Measurements from ENCODE around the gene LRRC75A. TPM values are rescaled to one million over a fixed set of nuclear protein-coding genes. Genes with fewer than 3 reads are reported as not detected.

Gene LRRC75A
- total RNA-seq, 1 donor from 2014 or later = 3.7 TPM

GRCh38 chr17:16486373-16487250 is 5.4 kb downstream of the LRRC75A start:
- Histone ChIP-seq H3K4me3 (ENCODE audit: low read length in 3 of 3) (peak overlapping the region; percentile 39 to 57 (median 56)), H3K27ac (ENCODE audit: low read depth, low read length) (peak overlapping the region; percentile 68), H3K36me3 (ENCODE audit: control insufficient read depth in 3 of 3, insufficient read depth in 3 of 3, low read length in 3 of 3) (no peaks in the 10 kb centered on the region), H3K27me3 (ENCODE audit: control insufficient read depth in 3 of 3, insufficient read depth in 3 of 3, low read length in 3 of 3) (peaks cover 3 to 8% (median 4%) of the 10 kb centered on the region in 3 donors), H3K4me1 (ENCODE audit: control insufficient read depth in 3 of 3, insufficient read depth in 3 of 3, low read length in 3 of 3) (peaks cover 37 to 41% (median 41%) of the 10 kb centered on the region in 3 donors), H3K9ac (ENCODE audit: low read depth in 1 of 3, low read length in 3 of 3) (peak overlapping the region in 2 of 3 donors; percentile 36 to 58), H3K9me3 (ENCODE audit: control insufficient read depth in 3 of 3, low read length in 3 of 3) (no peaks in the 10 kb centered on the region)

- Histone ChIP-seq H3K9ac (ENCODE audit: low read depth in 1 of 3, low read length in 3 of 3) (no peak overlapping the region), H3K4me1 (ENCODE audit: control insufficient read depth in 3 of 3, insufficient read depth in 3 of 3, low read length in 3 of 3) (peaks cover 32 to 36% (median 34%) of the 10 kb centered on the region in 3 donors), H3K4me3 (ENCODE audit: low read length in 3 of 3) (peak overlapping the region in 1 of 3 donors; percentile 13)
Observed at GRCh38 chr17:16484445-16485175, 7.4 kb downstream of the LRRC75A start.

GRCh38 chr17:16483021-16483645 is 8.9 kb downstream of the LRRC75A start:
- Histone ChIP-seq H3K4me3 (ENCODE audit: low read length in 3 of 3) (no peak overlapping the region), H3K27ac (ENCODE audit: low read depth, low read length) (no peak overlapping the region), H3K9me3 (ENCODE audit: control insufficient read depth in 3 of 3, low read length in 3 of 3) (no peaks in the 10 kb centered on the region), H3K9ac (ENCODE audit: low read depth in 1 of 3, low read length in 3 of 3) (no peak overlapping the region), H3K4me1 (ENCODE audit: control insufficient read depth in 3 of 3, insufficient read depth in 3 of 3, low read length in 3 of 3) (peaks cover 26 to 32% (median 28%) of the 10 kb centered on the region in 3 donors), H3K27me3 (ENCODE audit: control insufficient read depth in 3 of 3, insufficient read depth in 3 of 3, low read length in 3 of 3) (peaks cover 0 to 6% (median 0%) of the 10 kb centered on the region in 3 donors), H3K36me3 (ENCODE audit: control insufficient read depth in 3 of 3, insufficient read depth in 3 of 3, low read length in 3 of 3) (no peaks in the 10 kb centered on the region)

More at GRCh38 chr17:16484445-16485175, 7.4 kb downstream of the LRRC75A start:
- Histone ChIP-seq H3K36me3 (ENCODE audit: control insufficient read depth in 3 of 3, insufficient read depth in 3 of 3, low read length in 3 of 3) (no peaks in the 10 kb centered on the region), H3K27ac (ENCODE audit: low read depth, low read length) (no peak overlapping the region), H3K9me3 (ENCODE audit: control insufficient read depth in 3 of 3, low read length in 3 of 3) (no peaks in the 10 kb centered on the region), H3K27me3 (ENCODE audit: control insufficient read depth in 3 of 3, insufficient read depth in 3 of 3, low read length in 3 of 3) (peaks cover 0 to 6% (median 0%) of the 10 kb centered on the region in 3 donors)

- H3K27ac ChIP-seq (ENCODE audit: low read depth, low read length) = no peak overlapping the region
- H3K36me3 ChIP-seq (ENCODE audit: control insufficient read depth in 3 of 3, insufficient read depth in 3 of 3, low read length in 3 of 3) = no peaks in the 10 kb centered on the region
- peaks cover 0 to 6% (median 0%) of the 10 kb centered on the region in 3 donors for H3K27me3 ChIP-seq (ENCODE audit: control insufficient read depth in 3 of 3, insufficient read depth in 3 of 3, low read length in 3 of 3)
- H3K4me1 ChIP-seq (ENCODE audit: control insufficient read depth in 3 of 3, insufficient read depth in 3 of 3, low read length in 3 of 3) = peaks cover 19 to 31% (median 21%) of the 10 kb centered on the region in 3 donors
- H3K4me3 ChIP-seq (ENCODE audit: low read length in 3 of 3) = no peak overlapping the region
- H3K9me3 ChIP-seq (ENCODE audit: control insufficient read depth in 3 of 3, low read length in 3 of 3) = no peaks in the 10 kb centered on the region
- no peak overlapping the region for H3K9ac ChIP-seq (ENCODE audit: low read depth in 1 of 3, low read length in 3 of 3)
Observed at GRCh38 chr17:16482253-16482652, 9.7 kb downstream of the LRRC75A start.

GRCh38 chr17:16480995-16481394 is 11.0 kb downstream of the LRRC75A start:
- H3K27me3 ChIP-seq (ENCODE audit: control insufficient read depth in 3 of 3, insufficient read depth in 3 of 3, low read length in 3 of 3) = peaks cover 0 to 6% (median 0%) of the 10 kb centered on the region in 3 donors
- H3K4me3 ChIP-seq (ENCODE audit: low read length in 3 of 3) = no peak overlapping the region
- no peaks in the 10 kb centered on the region for H3K36me3 ChIP-seq (ENCODE audit: control insufficient read depth in 3 of 3, insufficient read depth in 3 of 3, low read length in 3 of 3)
- no peaks in the 10 kb centered on the region for H3K9me3 ChIP-seq (ENCODE audit: control insufficient read depth in 3 of 3, low read length in 3 of 3)
- no peak overlapping the region for H3K27ac ChIP-seq (ENCODE audit: low read depth, low read length)
- H3K9ac ChIP-seq (ENCODE audit: low read depth in 1 of 3, low read length in 3 of 3) = no peak overlapping the region
- peaks cover 10 to 19% (median 11%) of the 10 kb centered on the region in 3 donors for H3K4me1 ChIP-seq (ENCODE audit: control insufficient read depth in 3 of 3, insufficient read depth in 3 of 3, low read length in 3 of 3)

- Histone ChIP-seq H3K27me3 (ENCODE audit: control insufficient read depth in 3 of 3, insufficient read depth in 3 of 3, low read length in 3 of 3) (peaks cover 0 to 6% (median 0%) of the 10 kb centered on the region in 3 donors), H3K4me3 (ENCODE audit: low read length in 3 of 3) (no peak overlapping the region), H3K27ac (ENCODE audit: low read depth, low read length) (peak overlapping the region; percentile 47), H3K9ac (ENCODE audit: low read depth in 1 of 3, low read length in 3 of 3) (no peak overlapping the region), H3K4me1 (ENCODE audit: control insufficient read depth in 3 of 3, insufficient read depth in 3 of 3, low read length in 3 of 3) (peaks cover 5 to 11% (median 6%) of the 10 kb centered on the region in 3 donors), H3K9me3 (ENCODE audit: control insufficient read depth in 3 of 3, low read length in 3 of 3) (no peaks in the 10 kb centered on the region), H3K36me3 (ENCODE audit: control insufficient read depth in 3 of 3, insufficient read depth in 3 of 3, low read length in 3 of 3) (no peaks in the 10 kb centered on the region)
Observed at GRCh38 chr17:16479264-16479663, 12.7 kb downstream of the LRRC75A start.

- H3K9me3 ChIP-seq (ENCODE audit: control insufficient read depth in 3 of 3, low read length in 3 of 3) = no peaks in the 10 kb centered on the region
- H3K27ac ChIP-seq (ENCODE audit: low read depth, low read length) = peak overlapping the region; percentile 51
- H3K27me3 ChIP-seq (ENCODE audit: control insufficient read depth in 3 of 3, insufficient read depth in 3 of 3, low read length in 3 of 3) = peaks cover 0 to 7% (median 0%) of the 10 kb centered on the region in 3 donors
Observed at GRCh38 chr17:16478649-16479048, 13.3 kb downstream of the LRRC75A start.

GRCh38 chr17:16477666-16478065 is 14.3 kb downstream of the LRRC75A start:
- Histone ChIP-seq H3K27ac (ENCODE audit: low read depth, low read length) (peak overlapping the region; percentile 47), H3K4me3 (ENCODE audit: low read length in 3 of 3) (no peak overlapping the region), H3K4me1 (ENCODE audit: control insufficient read depth in 3 of 3, insufficient read depth in 3 of 3, low read length in 3 of 3) (peaks cover 5 to 11% (median 6%) of the 10 kb centered on the region in 3 donors), H3K9me3 (ENCODE audit: control insufficient read depth in 3 of 3, low read length in 3 of 3) (no peaks in the 10 kb centered on the region), H3K27me3 (ENCODE audit: control insufficient read depth in 3 of 3, insufficient read depth in 3 of 3, low read length in 3 of 3) (peaks cover 0 to 9% (median 0%) of the 10 kb centered on the region in 3 donors), H3K9ac (ENCODE audit: low read depth in 1 of 3, low read length in 3 of 3) (peak overlapping the region in 1 of 3 donors; percentile 25), H3K36me3 (ENCODE audit: control insufficient read depth in 3 of 3, insufficient read depth in 3 of 3, low read length in 3 of 3) (no peaks in the 10 kb centered on the region)

More at GRCh38 chr17:16478649-16479048, 13.3 kb downstream of the LRRC75A start:
- H3K9ac ChIP-seq (ENCODE audit: low read depth in 1 of 3, low read length in 3 of 3) = peak overlapping the region in 1 of 3 donors; percentile 8
- peaks cover 5 to 11% (median 6%) of the 10 kb centered on the region in 3 donors for H3K4me1 ChIP-seq (ENCODE audit: control insufficient read depth in 3 of 3, insufficient read depth in 3 of 3, low read length in 3 of 3)
- H3K4me3 ChIP-seq (ENCODE audit: low read length in 3 of 3) = no peak overlapping the region
- H3K36me3 ChIP-seq (ENCODE audit: control insufficient read depth in 3 of 3, insufficient read depth in 3 of 3, low read length in 3 of 3) = no peaks in the 10 kb centered on the region

- peak overlapping the region; percentile 47 for H3K27ac ChIP-seq (ENCODE audit: low read depth, low read length)
- peaks cover 0 to 10% (median 1%) of the 10 kb centered on the region in 3 donors for H3K27me3 ChIP-seq (ENCODE audit: control insufficient read depth in 3 of 3, insufficient read depth in 3 of 3, low read length in 3 of 3)
- H3K4me3 ChIP-seq (ENCODE audit: low read length in 3 of 3) = no peak overlapping the region
- no peaks in the 10 kb centered on the region for H3K36me3 ChIP-seq (ENCODE audit: control insufficient read depth in 3 of 3, insufficient read depth in 3 of 3, low read length in 3 of 3)
- H3K9ac ChIP-seq (ENCODE audit: low read depth in 1 of 3, low read length in 3 of 3) = peak overlapping the region in 1 of 3 donors; percentile 25
- peaks cover 5 to 11% (median 6%) of the 10 kb centered on the region in 3 donors for H3K4me1 ChIP-seq (ENCODE audit: control insufficient read depth in 3 of 3, insufficient read depth in 3 of 3, low read length in 3 of 3)
- no peaks in the 10 kb centered on the region for H3K9me3 ChIP-seq (ENCODE audit: control insufficient read depth in 3 of 3, low read length in 3 of 3)
Observed at GRCh38 chr17:16477255-16477654, 14.7 kb downstream of the LRRC75A start.

All from skeletal muscle tissue (tissue), 4 donors.